HG03565 (cell line): ENCODE results near the gene USP17L19.
"Not testable (repeated sequence)": the region's sequence is repeated elsewhere in the genome, so short reads cannot be mapped to it uniquely, and the experiment has no call there.

Experiments
- ATAC-seq: cut with Tn5 transposase; IDR thresholded peaks from one replicate; pipeline ENCODE4 v1.9.1; 2021; ENCODE audit warnings: mild to moderate bottlenecking, moderate library complexity; ENCODE audit not compliant: unreplicated experiment

USP17L19 gene, protein sequence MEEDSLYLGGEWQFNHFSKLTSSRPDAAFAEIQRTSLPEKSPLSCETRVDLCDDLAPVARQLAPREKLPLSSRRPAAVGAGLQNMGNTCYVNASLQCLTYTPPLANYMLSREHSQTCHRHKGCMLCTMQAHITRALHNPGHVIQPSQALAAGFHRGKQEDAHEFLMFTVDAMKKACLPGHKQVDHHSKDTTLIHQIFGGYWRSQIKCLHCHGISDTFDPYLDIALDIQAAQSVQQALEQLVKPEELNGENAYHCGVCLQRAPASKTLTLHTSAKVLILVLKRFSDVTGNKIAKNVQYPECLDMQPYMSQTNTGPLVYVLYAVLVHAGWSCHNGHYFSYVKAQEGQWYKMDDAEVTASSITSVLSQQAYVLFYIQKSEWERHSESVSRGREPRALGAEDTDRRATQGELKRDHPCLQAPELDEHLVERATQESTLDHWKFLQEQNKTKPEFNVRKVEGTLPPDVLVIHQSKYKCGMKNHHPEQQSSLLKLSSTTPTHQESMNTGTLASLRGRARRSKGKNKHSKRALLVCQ

DNA sequence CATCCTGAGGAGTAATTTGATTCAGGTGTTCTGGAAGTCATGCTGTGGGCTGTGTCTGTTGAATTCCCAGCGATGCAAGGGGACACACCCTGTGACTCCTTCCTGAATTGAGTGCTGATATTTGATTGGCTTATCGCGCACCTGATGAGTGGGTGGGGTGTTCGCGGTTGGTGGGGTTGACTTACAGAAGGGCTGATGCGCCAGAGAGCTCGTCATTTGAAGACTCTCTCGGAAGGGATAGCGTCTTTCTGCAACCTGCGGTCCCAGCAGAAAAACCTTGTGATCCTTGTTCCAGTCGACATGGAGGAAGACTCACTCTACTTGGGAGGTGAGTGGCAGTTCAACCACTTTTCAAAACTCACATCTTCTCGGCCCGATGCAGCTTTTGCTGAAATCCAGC, at the start of gene USP17L19:
Gene USP17L19, plus strand, starts transcription at position 301 of the 400 bp plus-strand sequence. Its CDS starts 0 bp downstream, at position 301.
- not testable (repeated sequence) for ATAC-seq

DNA sequence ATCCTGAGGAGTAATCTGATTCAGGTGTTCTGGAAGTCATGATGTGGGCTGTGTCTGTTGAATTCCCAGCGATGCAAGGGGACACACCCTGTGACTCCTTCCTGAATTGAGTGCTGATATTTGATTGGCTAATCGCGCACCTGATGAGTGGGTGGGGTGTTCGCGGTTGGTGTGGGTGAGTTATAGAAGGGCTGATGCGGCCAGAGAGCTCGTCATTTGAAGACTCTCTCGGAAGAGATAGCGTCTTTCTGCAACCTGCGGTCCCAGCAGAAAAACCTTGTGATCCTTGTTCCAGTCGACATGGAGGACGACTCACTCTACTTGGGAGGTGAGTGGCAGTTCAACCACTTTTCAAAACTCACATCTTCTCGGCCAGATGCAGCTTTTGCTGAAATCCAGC, 42.8 kb upstream of the USP17L19 start, which contains the start of gene USP17L10:
Gene USP17L10, plus strand, starts transcription at position 301 of the 400 bp plus-strand sequence. Its CDS starts 0 bp downstream, at position 301.
- ATAC-seq = not testable (repeated sequence)

DNA sequence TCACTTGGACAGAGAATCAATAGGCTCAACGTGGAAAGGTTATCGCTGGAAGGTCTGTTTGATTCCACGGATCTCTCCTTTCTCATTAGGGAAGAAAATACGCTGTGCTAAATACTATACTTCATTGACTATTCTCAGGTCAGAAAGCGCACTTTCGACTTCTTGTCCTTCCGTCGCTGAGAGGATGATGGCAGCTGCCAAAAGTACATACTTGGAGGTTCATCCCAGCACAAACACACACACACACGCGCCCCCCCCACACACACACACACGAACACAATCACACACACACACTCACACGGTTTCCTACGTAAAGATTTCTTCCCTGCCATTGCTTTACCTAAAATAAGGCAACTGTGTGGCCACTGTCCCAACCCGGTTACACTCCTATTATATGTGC, 38.5 kb upstream of the USP17L19 start:
- not testable (repeated sequence) for ATAC-seq

DNA sequence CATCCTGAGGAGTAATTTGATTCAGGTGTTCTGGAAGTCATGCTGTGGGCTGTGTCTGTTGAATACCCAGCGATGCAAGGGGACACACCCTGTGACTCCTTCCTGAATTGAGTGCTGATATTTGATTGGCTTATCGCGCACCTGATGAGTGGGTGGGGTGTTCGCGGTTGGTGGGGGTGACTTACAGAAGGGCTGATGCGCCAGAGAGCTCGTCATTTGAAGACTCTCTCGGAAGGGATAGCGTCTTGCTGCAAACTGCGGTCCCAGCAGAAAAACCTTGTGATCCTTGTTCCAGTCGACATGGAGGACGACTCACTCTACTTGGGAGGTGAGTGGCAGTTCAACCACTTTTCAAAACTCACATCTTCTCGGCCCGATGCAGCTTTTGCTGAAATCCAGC, 38.1 kb upstream of the USP17L19 start, which contains the start of gene USP17L11:
Gene USP17L11, plus strand, starts transcription at position 301 of the 400 bp plus-strand sequence. Its CDS starts 0 bp downstream, at position 301.
- ATAC-seq = not testable (repeated sequence)

DNA sequence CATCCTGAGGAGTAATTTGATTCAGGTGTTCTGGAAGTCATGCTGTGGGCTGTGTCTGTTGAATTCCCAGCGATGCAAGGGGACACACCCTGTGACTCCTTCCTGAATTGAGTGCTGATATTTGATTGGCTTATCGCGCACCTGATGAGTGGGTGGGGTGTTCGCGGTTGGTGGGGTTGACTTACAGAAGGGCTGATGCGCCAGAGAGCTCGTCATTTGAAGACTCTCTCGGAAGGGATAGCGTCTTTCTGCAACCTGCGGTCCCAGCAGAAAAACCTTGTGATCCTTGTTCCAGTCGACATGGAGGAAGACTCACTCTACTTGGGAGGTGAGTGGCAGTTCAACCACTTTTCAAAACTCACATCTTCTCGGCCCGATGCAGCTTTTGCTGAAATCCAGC, 33.3 kb upstream of the USP17L19 start, which contains the start of gene USP17L12:
Gene USP17L12, plus strand, starts transcription at position 301 of the 400 bp plus-strand sequence. Its CDS starts 0 bp downstream, at position 301.
- not testable (repeated sequence) for ATAC-seq

DNA sequence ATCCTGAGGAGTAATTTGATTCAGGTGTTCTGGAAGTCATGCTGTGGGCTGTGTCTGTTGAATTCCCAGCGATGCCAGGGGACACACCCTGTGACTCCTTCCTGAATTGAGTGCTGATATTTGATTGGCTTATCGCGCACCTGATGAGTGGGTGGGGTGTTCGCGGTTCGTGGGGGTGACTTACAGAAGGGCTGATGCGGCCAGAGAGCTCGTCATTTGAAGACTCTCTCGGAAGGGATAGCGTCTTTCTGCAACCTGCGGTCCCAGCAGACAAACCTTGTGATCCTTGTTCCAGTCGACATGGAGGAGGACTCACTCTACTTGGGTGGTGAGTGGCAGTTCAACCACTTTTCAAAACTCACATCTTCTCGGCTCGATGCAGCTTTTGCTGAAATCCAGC, 28.6 kb upstream of the USP17L19 start, which contains the start of gene USP17L13:
Gene USP17L13, plus strand, starts transcription at position 301 of the 400 bp plus-strand sequence. Its CDS starts 0 bp downstream, at position 301.
- ATAC-seq = not testable (repeated sequence)

DNA sequence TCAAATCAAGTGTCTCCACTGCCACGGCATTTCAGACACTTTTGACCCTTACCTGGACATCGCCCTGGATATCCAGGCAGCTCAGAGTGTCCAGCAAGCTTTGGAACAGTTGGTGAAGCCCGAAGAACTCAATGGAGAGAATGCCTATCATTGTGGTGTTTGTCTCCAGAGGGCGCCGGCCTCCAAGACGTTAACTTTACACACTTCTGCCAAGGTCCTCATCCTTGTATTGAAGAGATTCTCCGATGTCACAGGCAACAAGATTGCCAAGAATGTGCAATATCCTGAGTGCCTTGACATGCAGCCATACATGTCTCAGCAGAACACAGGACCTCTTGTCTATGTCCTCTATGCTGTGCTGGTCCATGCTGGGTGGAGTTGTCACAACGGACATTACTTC, 22.9 kb upstream of the USP17L19 start:
- ATAC-seq = not testable (repeated sequence)

DNA sequence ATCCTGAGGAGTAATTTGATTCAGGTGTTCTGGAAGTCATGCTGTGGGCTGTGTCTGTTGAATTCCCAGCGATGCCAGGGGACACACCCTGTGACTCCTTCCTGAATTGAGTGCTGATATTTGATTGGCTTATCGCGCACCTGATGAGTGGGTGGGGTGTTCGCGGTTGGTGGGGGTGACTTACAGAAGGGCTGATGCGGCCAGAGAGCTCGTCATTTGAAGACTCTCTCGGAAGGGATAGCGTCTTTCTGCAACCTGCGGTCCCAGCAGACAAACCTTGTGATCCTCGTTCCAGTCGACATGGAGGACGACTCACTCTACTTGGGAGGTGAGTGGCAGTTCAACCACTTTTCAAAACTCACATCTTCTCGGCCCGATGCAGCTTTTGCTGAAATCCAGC, 19.1 kb upstream of the USP17L19 start, which contains the start of gene USP17L15:
Gene USP17L15, plus strand, starts transcription at position 301 of the 400 bp plus-strand sequence. Its CDS starts 0 bp downstream, at position 301.
- ATAC-seq = not testable (repeated sequence)

DNA sequence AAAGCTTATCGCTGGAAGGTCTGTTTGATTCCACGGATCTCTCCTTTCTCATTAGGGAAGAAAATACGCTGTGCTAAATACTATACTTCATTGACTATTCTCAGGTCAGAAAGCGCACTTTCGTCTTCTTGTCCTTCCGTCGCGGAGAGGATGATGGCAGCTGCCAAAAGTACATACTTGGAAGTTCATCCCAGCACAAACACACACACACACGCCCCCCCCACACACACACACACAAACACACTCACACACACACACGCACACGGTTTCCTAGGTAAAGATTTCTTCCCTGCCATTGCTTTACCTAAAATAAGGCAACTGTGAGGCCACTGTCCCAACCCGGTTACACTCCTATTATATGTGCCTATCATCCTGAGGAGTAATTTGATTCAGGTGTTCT, 14.7 kb upstream of the USP17L19 start:
- ATAC-seq = not testable (repeated sequence)

DNA sequence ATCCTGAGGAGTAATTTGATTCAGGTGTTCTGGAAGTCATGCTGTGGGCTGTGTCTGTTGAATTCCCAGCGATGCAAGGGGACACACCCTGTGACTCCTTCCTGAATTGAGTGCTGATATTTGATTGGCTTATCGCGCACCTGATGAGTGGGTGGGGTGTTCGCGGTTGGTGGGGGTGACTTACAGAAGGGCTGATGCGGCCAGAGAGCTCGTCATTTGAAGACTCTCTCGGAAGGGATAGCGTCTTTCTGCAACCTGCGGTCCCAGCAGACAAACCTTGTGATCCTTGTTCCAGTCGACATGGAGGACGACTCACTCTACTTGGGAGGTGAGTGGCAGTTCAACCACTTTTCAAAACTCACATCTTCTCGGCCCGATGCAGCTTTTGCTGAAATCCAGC, 9.6 kb upstream of the USP17L19 start, which contains the start of gene USP17L17:
Gene USP17L17, plus strand, starts transcription at position 301 of the 400 bp plus-strand sequence. Its CDS starts 0 bp downstream, at position 301.
- not testable (repeated sequence) for ATAC-seq

DNA sequence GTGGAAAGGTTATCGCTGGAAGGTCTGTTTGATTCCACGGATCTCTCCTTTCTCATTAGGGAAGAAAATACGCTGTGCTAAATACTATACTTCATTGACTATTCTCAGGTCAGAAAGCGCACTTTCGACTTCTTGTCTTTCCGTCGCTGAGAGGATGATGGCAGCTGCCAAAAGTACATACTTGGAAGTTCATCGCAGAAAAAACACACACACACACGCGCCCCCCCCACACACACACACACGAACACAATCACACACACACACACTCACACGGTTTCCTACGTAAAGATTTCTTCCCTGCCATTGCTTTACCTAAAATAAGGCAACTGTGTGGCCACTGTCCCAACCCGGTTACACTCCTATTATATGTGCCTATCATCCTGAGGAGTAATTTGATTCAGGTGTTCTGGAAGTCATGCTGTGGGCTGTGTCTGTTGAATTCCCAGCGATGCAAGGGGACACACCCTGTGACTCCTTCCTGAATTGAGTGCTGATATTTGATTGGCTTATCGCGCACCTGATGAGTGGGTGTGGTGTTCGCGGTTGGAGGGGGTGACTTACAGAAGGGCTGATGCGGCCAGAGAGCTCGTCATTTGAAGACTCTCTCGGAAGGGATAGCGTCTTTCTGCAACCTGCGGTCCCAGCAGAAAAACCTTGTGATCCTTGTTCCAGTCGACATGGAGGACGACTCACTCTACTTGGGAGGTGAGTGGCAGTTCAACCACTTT, 5.1 kb upstream of the USP17L19 start, which contains the start of gene USP17L18:
Gene USP17L18, plus strand, starts transcription at position 678 of the 728 bp plus-strand sequence. Its CDS starts 0 bp downstream, at position 678.
- not testable (repeated sequence) for ATAC-seq

DNA sequence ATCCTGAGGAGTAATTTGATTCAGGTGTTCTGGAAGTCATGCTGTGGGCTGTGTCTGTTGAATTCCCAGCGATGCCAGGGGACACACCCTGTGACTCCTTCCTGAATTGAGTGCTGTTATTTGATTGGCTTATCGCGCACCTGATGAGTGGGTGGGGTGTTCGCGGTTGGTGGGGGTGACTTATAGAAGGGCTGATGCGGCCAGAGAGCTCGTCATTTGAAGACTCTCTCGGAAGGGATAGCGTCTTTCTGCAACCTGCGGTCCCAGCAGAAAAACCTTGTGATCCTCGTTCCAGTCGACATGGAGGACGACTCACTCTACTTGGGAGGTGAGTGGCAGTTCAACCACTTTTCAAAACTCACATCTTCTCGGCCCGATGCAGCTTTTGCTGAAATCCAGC, 4.6 kb downstream of the USP17L19 start, which contains the start of gene USP17L20:
Gene USP17L20, plus strand, starts transcription at position 301 of the 400 bp plus-strand sequence. Its CDS starts 0 bp downstream, at position 301.
- not testable (repeated sequence) for ATAC-seq

DNA sequence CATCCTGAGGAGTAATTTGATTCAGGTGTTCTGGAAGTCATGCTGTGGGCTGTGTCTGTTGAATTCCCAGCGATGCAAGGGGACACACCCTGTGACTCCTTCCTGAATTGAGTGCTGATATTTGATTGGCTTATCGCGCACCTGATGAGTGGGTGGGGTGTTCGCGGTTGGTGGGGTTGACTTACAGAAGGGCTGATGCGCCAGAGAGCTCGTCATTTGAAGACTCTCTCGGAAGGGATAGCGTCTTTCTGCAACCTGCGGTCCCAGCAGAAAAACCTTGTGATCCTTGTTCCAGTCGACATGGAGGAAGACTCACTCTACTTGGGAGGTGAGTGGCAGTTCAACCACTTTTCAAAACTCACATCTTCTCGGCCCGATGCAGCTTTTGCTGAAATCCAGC, 9.4 kb downstream of the USP17L19 start, which contains the start of gene USP17L21:
Gene USP17L21, plus strand, starts transcription at position 301 of the 400 bp plus-strand sequence. Its CDS starts 0 bp downstream, at position 301.
- not testable (repeated sequence) for ATAC-seq

DNA sequence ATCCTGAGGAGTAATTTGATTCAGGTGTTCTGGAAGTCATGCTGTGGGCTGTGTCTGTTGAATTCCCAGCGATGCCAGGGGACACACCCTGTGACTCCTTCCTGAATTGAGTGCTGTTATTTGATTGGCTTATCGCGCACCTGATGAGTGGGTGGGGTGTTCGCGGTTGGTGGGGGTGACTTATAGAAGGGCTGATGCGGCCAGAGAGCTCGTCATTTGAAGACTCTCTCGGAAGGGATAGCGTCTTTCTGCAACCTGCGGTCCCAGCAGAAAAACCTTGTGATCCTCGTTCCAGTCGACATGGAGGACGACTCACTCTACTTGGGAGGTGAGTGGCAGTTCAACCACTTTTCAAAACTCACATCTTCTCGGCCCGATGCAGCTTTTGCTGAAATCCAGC, 14.1 kb downstream of the USP17L19 start, which contains the start of gene USP17L22:
Gene USP17L22, plus strand, starts transcription at position 301 of the 400 bp plus-strand sequence. Its CDS starts 0 bp downstream, at position 301.
- not testable (repeated sequence) for ATAC-seq

DNA sequence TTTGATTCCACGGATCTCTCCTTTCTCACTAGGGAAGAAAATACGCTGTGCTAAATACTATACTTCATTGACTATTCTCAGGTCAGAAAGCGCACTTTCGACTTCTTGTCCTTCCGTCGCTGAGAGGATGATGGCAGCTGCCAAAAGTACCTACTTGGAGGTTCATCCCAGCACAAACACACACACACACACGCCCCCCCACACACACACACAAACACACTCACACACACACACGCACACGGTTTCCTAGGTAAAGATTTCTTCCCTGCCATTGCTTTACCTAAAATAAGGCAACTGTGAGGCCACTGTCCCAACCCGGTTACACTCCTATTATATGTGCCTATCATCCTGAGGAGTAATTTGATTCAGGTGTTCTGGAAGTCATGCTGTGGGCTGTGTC, 18.5 kb downstream of the USP17L19 start:
- ATAC-seq = not testable (repeated sequence)
